ENCODE measurements around the gene IMPDH1.

GRCh38 chr7:128357217-128357613 lies 52.6 kb downstream of the IMPDH1 start:
- TF ChIP-seq, protein P1, sequence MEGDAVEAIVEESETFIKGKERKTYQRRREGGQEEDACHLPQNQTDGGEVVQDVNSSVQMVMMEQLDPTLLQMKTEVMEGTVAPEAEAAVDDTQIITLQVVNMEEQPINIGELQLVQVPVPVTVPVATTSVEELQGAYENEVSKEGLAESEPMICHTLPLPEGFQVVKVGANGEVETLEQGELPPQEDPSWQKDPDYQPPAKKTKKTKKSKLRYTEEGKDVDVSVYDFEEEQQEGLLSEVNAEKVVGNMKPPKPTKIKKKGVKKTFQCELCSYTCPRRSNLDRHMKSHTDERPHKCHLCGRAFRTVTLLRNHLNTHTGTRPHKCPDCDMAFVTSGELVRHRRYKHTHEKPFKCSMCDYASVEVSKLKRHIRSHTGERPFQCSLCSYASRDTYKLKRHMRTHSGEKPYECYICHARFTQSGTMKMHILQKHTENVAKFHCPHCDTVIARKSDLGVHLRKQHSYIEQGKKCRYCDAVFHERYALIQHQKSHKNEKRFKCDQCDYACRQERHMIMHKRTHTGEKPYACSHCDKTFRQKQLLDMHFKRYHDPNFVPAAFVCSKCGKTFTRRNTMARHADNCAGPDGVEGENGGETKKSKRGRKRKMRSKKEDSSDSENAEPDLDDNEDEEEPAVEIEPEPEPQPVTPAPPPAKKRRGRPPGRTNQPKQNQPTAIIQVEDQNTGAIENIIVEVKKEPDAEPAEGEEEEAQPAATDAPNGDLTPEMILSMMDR (IDR thresholded peaks at IDR 0.05), result no peak
- no peak for TF ChIP-seq EZH2 (IDR thresholded peaks at IDR 0.05; ENCODE audit: borderline replicate concordance, insufficient read depth, low read depth, low read length, poor library complexity, severe bottlenecking)

Measured in B cell (primary cell).